Mesenteric fat pad (tissue), 1 donor: ENCODE data around the gene SKI. TPM values are rescaled to one million over a fixed set of nuclear protein-coding genes. Genes with fewer than 3 reads are reported as not detected.
"Not testable (repeated sequence)": the region's sequence is repeated elsewhere in the genome, so short reads cannot be mapped to it uniquely, and the experiment has no call there.

ENCODE experiments used
- DNase-seq: peaks from one replicate; pipeline ENCODE4 v3.0.0-alpha.2; 2020; ENCODE audit warnings: low spot score
- total RNA-seq: library from RNA; stranded (reverse); fragmentation: NEBNext Ultra II Directional; extraction: Animal tissue kit (Norgen Biotek cat#: 25700); gene quantifications from one replicate; pipeline ENCODE4 v1.2.1, GENCODE V29; 2021
- donor health status: DM: yes; HTN: yes; CAD: no.

The SKI gene
- total RNA-seq, 1 donor from 2014 or later: 101 TPM

DNA sequence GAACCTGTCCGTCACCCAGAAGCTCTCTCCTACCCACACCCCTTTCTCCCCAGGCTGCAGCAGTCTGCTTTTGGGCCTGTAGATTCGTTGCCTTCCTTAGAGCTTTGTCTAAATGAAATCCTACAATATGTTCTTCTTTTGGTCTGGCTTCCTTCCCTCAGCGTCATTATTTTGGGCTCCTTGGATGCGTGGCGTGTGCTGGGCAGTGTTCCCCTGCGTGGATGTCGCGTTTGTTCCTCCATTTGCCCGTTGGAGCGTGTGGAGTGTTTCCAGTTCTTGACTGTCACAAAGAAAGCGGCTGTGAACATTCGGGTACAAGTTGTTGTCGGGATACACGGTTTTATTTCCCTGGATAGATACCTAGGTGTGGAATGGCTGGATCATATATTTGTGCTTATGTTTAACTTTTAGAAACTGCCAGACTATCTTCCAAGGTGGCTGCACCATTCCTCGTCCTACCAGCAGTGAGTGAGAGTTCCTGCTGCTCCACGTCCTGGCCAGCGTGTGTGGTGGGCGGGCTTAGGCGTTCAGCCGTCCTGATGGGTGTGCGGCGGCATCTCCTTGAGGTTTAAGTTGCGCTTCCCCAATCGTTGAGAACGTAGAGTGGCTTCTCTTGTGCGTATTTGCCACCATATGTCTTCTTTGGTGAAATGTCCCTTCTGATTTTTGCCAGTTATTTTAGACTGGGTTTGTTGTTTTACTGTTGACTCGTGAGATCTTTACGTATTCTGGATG lies 31.7 kb downstream of the SKI start:
- no peak for DNase-seq

DNA sequence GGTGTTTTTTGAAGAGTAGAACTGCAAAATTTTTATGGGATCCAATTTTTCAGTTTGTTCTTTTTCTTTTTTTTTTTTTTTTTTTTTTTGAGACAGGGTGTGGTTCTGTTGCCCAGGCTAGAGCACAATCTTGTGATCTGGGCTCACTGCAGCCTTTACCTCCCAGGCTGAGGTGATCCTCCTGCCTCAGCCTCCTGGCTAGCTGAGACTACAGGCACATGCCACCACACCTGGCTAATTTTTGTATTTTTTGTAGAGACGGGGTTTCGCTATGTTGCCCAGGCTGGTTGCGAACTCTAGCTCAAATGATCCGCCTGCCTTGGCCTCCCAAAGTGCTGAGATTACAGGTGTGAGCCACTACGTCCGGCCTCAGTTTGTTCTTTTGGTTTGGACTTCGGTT lies 32.4 kb downstream of the SKI start:
- DNase-seq: not testable (repeated sequence)

DNA sequence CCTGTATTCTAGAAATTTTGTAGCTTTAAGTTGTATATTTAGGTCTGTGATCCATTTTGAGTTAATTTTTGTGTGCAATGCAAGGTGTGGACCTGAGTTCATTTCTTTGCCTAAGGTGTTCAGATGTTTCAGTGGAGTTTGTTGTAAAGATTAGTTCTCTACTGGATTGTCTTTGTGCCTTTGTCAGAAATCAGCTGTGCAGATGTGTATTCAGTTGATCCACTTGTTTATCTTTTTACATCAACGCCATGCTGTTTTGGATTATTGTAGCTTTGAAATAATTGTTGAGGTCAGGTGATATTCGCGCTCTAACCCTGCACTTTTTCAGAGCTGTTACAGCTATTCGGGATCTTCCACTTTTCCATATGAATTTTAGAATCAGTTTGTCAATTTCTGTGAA lies 32.8 kb downstream of the SKI start:
- DNase-seq: no peak

DNA sequence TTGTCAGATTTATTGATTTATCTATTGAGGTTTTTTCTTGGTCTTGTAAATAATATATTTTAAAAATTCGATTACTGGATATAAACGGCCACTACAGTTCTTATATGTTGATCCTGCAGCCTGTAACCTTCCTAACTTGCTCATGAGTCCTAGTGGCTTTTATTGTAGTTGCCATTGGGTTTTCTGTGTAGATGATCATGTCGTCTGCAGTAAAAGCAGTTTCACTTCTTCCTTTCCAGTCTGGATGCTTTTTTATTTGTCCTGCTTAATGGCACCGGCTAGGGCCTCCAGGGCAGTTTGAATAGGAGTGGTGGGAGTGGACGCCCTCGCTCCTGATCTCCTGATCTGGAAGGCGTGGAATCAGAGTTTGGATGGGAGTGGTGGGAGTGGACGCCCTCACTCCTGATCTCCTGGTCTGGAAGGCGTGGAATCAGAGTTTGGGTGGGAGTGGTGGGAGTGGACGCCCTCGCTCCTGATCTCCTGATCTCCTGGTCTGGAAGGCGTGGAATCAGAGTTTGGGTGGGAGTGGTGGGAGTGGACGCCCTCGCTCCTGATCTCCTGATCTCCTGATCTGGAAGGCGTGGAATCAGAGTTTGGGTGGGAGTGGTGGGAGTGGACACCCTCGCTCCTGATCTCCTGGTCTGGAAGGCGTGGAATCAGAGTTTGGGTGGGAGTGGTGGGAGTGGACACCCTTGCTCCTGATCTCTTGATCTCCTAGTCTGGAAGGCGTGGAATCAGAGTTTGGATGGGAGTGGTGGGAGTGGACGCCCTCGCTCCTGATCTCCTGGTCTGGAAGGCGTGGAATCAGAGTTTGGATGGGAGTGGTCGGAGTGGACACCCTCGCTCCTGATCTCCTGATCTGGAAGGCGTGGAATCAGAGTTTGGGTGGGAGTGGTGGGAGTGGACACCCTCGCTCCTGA lies 33.6 kb downstream of the SKI start:
- DNase-seq: not testable (repeated sequence)

DNA sequence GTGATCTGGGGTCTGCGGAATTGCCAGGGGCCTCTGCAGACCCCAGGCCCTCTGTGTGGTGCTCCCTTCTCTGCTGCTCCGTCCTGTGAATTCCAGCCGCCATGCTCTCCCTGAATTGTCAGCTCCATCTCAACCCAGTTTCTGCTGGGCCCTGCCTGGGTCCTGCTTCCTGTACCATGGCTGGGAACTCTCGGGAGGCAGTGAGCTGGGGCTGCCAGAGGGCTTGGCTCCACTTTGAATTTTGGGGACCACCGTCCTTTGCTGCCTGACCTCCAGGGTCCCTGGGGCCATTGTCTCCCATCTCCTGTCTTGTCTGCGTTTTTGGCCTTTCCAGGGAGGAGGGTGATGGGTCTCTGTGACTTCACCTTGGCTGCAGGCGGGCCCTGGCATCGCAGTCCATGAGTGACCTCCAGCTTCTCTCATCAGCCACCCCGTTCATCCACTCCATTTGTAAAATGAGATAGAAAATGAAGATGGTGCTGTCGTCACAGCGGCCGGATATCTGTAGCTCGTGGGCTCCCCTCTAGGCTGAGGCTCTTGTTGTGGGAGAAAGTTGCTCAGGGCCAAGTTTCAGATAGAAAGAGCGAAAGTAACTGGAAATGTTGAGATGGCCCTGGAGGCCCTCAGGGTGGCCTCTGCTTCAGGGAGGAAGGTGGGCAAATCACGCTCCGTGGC lies 38.3 kb downstream of the SKI start:
- no peak for DNase-seq

DNA sequence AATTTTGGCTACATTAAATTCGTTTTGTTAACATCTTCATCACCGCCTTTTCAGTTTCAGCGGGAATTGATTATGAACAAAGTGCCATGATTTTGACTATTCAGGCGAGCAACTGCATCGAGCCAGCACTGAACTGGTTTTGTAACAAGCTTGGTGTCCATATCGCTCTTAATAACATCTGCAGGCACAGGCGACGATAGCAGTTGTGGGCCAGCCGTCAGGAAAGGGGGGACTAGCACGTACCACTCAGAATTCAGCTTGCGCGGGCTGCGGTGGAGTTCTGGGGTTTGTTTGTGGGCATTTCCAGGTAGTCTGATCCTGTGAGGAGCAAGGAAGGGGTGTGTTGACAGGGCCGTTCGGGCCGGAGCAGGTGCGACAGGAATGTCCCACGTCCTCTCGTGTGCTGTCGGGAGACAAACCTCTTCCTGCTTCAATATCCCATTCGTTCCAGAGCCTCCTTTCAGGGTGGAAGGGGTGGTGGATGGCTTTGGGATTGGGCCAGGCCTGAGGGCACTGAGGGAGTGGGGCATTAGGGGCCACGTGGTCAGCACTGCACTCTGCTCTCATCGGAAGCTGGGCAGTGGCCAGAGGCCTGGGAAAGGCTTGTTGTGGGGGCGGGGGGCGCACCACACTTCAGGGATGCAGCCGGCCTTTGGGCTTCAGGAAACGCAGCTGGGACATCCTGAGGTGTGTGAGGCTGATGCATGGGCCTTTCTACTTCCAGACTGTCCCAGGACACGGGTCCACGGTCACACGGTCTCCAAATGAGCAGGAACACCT lies 39.1 kb downstream of the SKI start:
- DNase-seq: no peak

DNA sequence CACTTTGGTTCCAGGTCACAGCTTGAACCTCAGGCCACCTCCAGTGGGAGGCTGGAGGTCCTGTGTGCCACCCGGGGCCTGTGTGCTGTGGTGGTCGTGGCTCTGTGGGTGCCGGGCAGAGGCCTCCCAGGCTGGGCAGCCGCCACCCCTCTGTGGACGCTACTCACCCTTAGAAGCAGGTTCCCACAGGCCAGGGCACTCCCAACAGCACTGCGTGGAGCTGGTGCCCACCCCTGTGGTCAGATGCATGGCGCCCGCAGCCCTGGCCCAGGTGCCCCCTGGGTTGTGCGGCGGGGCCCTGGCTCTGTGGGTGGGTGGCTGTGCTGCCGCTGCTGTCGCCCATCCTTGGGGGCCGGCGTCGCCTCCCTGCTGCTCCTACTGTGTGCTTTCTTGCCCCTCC lies 39.7 kb downstream of the SKI start:
- no peak for DNase-seq

DNA sequence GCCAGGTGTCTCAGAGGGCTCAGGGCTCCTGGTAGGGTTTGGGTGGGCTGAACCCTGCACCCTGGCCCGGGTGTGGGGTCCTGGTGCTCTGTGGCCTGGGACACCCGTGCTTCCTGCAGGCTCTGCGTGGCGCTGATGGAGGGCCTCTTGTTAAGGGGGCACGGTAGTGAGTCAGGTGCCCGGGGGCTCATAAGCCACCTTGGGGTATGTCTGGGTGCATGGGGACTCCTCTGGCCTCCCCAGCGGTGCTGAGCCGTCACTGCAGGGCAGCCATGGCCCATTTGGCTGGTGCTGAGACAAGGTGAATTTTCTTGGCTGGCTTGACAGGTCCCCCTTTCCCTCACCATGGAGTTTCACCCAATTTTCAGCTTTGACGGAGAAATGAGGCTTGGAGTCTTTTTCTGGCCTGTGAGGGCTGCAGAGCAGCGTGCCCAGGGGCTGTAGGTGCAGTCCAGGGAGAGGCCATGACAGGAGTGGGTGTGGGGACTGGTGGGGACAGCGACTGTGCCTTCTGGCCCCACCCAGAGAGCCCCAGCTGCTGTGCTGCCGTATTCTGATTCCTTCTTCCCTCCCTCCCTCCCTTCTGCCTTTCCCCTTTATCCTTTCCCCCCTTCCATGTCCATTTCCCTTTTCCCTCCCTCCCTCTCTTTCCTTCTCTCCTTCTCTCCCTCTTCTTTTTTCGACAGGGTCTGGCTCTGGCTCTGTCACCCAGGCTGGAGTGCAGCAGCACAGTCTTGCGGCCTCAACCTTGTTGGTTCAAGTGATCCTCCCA lies 40.4 kb downstream of the SKI start:
- no peak for DNase-seq

DNA sequence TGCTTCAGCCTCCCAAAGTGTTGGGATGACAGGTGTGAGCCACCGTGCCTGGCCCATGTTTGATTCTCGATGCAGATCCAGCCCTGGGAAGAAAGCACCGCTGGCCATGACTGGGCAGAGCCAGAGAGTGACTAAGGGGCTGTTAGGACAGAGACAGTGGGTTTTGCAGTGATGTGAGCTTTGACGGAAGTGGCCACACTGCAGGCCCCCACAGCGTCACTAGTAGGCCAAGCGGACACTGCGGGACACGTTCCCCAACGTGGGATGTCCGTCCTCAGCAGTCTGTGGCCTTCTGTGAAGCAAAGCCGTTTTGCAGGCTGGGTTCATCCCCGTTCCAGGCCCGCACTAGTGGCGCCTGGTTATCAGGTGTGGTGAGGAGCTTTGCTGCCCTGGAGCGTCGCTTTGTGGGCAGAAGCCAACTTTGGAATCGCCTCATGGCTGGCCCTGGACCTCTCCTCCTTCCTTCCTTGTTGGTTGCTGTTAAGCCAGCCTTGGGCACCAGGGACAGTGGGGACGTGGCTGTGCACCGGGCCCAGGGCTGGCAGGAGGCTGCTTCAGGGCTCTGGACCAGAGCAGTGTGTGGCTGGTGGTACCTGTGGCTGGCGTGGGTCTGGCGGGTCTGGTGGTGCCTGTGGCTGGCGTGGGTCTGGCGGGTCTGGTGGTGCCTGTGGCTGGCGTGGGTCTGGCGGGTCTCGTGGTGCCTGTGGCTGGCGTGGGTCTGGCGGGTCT lies 41.2 kb downstream of the SKI start:
- DNase-seq: no peak

DNA sequence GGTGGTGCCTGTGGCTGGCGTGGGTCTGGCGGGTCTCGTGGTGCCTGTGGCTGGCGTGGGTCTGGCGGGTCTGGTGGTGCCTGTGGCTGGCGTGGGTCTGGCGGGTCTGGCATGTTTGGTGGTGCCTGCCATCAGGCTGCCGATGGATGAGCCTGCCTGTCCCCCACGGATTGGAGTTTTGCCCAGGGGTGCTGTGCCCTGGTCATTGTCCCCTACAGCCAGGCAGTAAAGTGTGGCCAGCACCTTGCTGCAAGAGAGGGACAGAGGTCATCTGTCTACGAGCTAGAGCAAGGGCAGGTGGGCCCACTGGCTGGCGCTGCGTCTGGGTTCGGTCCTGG lies 41.8 kb downstream of the SKI start:
- DNase-seq: no peak

DNA sequence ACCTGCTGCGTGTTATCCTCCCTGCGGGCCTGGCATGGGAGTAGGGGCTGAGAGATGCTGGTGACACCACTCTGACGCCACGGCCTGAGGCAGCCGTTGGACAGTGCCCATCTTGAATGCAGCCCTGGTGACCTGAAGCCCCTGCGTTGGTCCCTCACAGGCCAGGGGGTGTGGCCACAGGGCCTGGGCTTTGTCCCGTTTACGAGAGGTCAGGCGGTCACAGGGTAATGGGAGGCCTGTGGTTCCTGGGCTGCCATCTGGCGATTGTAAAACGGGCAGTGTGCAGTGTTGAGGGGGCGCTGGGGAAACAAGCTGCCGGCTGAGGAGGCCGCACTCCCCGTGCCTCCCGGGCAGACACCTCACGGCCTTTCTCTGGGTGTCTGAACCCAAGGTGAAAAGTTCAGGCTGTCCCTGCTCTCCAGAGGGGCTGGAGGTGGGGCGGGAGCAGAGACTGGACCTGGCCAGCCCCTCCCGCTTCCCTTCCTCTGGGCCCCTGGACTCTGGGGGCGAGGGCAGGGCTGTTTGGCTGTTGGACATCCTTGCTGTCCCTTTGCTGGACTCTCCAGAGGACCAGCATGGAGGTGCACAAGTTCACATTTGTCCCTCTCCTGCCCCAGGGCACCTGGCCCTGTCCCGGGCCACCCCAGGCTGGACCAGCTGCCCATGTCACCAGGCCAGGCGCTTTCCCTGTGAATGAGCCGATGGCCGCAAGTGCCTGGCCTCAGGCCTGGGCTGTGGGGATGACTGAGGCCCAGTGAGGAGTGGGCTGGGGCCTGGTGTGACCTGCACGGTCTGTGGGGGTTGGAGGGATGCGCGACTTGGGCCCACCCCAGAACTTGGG lies 42.4 kb downstream of the SKI start:
- DNase-seq: no peak

DNA sequence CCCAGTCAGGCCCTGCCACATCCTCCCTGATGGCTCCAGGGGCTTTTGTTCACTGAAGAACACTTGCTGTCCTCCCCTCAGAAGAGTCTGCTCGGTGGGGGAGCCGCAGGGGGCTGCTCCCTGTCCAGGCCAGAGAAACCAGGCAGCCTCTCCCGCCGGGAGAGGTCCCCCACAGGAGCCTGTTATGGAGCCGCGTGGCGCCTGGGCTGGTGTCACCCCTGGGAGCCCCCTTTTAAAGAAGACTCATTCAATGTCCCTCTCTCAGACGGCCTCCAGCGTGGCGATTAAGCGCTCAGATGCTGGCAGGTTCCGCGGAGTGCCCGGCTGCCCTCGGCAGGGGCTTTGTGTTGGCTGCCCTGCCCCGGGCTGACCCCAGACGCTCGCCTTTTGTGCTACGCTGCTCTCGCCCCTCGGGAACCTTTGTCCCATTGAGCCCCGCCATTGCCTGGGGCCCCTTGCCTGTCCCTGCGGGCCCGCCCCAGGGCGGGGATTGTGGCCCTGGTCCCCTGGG lies 43.1 kb downstream of the SKI start:
- DNase-seq: no peak

DNA sequence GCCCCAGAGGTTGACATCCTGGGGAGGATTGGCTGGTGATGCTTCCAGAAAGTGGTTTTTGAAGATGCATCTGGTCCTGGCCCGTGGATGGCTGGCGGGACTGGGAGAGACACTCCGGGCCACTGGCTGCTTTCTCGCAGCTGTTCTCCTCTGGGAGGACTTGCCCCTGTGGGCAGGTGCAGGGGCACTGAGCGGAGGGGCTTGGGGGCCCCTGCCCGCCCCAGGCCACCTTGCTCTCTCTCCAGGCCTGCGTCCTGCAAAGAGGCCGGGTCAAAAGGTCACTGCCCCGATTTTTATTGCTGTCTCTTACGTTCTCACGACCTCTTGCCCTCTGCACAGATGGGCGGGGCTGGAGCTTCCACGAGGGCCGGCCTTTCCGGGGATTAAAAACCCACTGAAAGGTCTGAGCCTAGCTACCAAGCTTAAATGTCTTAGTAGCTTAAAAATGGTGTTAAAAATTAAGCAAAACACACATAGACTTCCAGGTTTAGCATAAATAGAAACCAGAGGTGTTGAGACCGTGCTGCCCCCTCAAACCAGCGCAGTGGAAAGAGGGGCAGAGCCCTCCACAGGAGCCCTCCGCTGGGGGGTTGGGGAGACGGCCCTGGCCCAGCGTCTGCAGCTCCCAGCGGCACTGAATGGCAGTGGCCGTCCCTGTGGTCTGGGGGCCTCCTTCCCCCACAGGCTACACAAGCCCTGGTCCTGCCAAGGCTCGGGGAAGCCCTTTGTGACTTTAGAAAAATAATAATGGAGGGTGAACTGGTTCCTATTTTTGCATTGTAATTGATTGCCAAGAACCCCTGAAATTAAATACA lies 43.9 kb downstream of the SKI start:
- no peak for DNase-seq

DNA sequence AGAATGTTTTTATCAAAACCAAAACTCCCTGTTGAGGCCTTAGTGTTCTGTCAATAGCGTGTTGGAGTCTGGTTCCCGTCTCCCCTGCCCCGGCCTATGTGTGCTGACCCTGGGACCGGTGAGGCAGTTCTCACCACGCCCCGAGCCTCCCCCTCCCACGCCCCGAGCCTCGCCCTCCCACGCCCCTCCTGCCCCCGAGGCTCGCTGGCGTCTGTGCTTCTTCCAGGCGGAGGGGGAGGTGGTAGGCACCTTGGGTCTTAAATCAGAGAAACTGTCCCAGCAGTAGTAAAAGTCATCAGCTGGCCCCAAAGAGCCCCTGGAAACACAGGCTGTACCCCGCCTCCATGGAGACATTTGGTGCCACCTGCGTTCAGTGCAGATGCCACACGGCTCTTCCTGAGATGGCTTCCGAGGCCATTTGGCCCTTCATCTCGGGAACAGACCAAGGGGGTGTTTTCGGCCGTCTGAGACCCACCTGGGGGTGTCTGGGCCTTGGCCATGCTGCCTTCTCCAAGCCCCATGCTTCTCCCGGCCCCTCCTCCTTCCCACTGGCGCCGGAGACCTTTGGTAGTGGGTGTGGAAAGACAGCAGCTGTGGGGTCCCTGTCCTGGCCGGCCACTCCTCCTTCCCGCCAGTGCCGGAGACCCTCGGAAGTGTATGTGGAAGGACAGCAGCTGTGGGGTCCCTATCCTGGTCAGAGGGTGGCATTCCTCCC lies 44.7 kb downstream of the SKI start:
- DNase-seq: no peak

DNA sequence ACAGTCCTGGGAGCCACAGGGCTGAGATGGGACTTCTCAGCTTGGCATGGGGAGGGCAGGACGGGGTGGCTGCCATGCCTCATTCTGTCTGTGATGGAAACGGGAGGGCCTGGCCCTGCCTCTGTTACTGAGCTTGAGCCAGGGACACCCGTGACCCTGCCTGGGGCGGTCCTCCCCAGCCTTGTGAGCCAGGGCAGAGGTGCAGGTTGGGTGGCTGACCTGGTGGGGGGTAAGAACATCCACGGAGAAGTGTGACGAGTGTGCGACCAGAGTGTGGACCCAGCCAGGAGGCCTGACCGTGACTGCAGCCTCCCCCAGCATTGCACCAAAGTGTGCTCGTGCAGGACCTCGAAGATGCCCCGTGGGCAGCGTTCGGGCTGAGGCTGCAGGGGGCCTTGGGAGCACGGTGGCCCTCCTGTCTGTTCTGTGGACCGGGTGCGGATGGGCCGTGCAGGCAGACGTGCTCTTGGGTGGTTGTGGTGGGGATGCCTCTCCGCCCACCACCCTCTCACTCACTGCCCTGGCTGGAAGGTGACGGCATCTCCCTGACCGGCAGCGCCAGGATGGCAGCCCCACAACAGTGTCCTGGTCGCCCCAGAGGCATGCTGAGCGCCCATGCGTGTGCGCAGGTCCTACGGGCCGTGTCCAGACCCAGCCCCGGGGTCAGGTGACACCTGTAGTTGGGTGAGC lies 45.4 kb downstream of the SKI start:
- no peak for DNase-seq

DNA sequence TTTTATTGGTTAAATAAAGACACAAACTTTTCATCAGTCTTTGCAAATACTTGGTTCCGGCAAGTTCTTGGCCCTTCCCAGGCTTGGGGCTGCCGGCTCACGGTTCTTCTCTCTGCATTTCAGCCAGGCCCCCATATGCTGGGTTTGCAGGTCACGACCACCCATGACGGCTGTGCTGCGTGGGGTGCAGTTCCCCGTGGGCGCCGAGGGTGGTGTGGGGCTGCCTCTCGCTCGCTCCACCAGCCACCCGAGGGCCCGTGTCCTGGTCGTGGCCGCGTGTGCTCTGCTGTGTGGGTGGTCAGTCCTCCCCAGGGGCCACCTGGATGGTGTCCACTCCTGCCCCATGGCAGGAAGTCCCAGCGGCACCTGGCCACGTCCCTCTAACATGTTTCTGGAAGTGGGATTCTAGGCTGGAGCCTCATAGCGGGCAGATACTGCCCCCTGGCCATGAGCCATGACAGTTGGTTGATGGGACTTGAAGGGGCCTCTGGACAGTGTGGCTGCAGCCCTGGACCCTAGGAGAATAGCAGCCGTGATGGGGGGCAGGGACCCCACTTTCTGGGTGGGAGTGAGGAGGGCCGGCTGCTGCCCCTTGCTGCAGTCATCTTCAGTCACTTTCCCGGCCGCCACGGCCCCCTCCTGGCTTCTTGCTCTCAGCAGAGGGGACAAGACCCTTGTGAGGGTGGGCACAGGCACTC lies 46.3 kb downstream of the SKI start:
- no peak for DNase-seq
